Spinal cord (tissue), 10 donors: ENCODE results near the gene TTC28. TPM values are rescaled to one million over a fixed set of nuclear protein-coding genes. Genes with fewer than 3 reads are reported as not detected.
"Not testable (repeated sequence)": the region's sequence is repeated elsewhere in the genome, so short reads cannot be mapped to it uniquely, and the experiment has no call there.

Experiments
- DNase-seq, 6 donors: peaks; one replicate each; pipeline versions ENCODE4 v3.0.0 to v3.0.0-alpha.2; 2013 to 2015; ENCODE audit warnings: low spot score in 6 of 6, low read depth in 4 of 6
- H3K27ac ChIP-seq: one replicate; pipeline ENCODE4 v1.5.1; 2013; ENCODE audit warnings: low read depth, low read length, control low read depth
- H3K27me3 ChIP-seq: one replicate; pipeline ENCODE4 v1.6.1; 2013; ENCODE audit warnings: low read length; ENCODE audit not compliant: control insufficient read depth, insufficient read depth
- H3K36me3 ChIP-seq: one replicate; pipeline ENCODE4 v1.6.1; 2013; ENCODE audit warnings: low read length; ENCODE audit not compliant: control insufficient read depth, insufficient read depth
- H3K4me1 ChIP-seq: one replicate; pipeline ENCODE4 v1.6.1; 2013; ENCODE audit warnings: low read length; ENCODE audit not compliant: control insufficient read depth, insufficient read depth
- H3K4me3 ChIP-seq: one replicate; pipeline ENCODE4 v1.5.1; 2013; ENCODE audit warnings: low read depth, low read length, control low read depth
- H3K9me3 ChIP-seq: one replicate; pipeline ENCODE4 v1.6.1; 2013; ENCODE audit warnings: low read length; ENCODE audit not compliant: control insufficient read depth, insufficient read depth
- WGBS: methylation state at CpG from one replicate; pipeline ENCODE4 v1.1.5; 2013; ENCODE audit warnings: missing lambda C conversion rate; ENCODE audit not compliant: insufficient coverage; 5-methylcytosine and 5-hydroxymethylcytosine counted together
- polyA plus RNA-seq, 2 donors: library from polyadenylated mRNA; unstranded; fragments of 120-200 nt; gene quantifications; one replicate each; pipeline ENCODE4 v1.2.1, GENCODE V29; 2013; ENCODE audit not compliant: insufficient read length in 2 of 2
- total RNA-seq, 2 donors: library from RNA; depleted of rRNA in 1 of 2; stranded (reverse); fragments of 120-200 nt in 1 of 2; fragments of >200 nt in 1 of 2; gene quantifications; one replicate each; pipeline versions ENCODE4 v1.2.3 to v1.2.4, GENCODE V29; 2013 to 2014
- donor health status: healthy.

Gene TTC28
- total and polyA plus RNA-seq, 4 donors: 19.4 to 44.0 (median 30.4) TPM

GRCh38 chr22:28171115-28171514 is 508.5 kb downstream of the TTC28 start:
- Histone ChIP-seq H3K27ac (no peak overlapping the region), H3K36me3 (no peaks in the 10 kb centered on the region), H3K27me3 (no peaks in the 10 kb centered on the region), H3K4me3 (no peak overlapping the region), H3K4me1 (peaks cover 5% of the 10 kb centered on the region), H3K9me3 (no peaks in the 10 kb centered on the region)
- WGBS: no CpG with 5 or more reads among the region's 2 CpGs
- DNase-seq: peak in 2 of 6 donors; percentile 54 to 60

GRCh38 chr22:28169314-28169713 is 510.3 kb downstream of the TTC28 start:
- not testable (repeated sequence) for H3K4me1 ChIP-seq, H3K4me3 ChIP-seq, DNase-seq, H3K27me3 ChIP-seq, H3K27ac ChIP-seq, H3K9me3 ChIP-seq, H3K36me3 ChIP-seq
- WGBS: no CpG with 5 or more reads among the region's 2 CpGs

- no peaks in the 10 kb centered on the region for H3K27me3 ChIP-seq
- no peaks in the 10 kb centered on the region for H3K36me3 ChIP-seq
- no peaks in the 10 kb centered on the region for H3K9me3 ChIP-seq
- H3K4me1 ChIP-seq: no peaks in the 10 kb centered on the region
- no peak overlapping the region for H3K4me3 ChIP-seq
- H3K27ac ChIP-seq: no peak overlapping the region
- no peak for DNase-seq
Measured at GRCh38 chr22:28155808-28156207, 523.8 kb downstream of the TTC28 start.

- no peak for DNase-seq
- Histone ChIP-seq H3K4me3 (no peak overlapping the region), H3K36me3 (no peaks in the 10 kb centered on the region), H3K9me3 (no peaks in the 10 kb centered on the region), H3K4me1 (peaks cover 5% of the 10 kb centered on the region), H3K27ac (no peak overlapping the region), H3K27me3 (no peaks in the 10 kb centered on the region)
- no CpG with 5 or more reads among the region's 2 CpGs for WGBS
Measured at GRCh38 chr22:28154861-28155260, 524.8 kb downstream of the TTC28 start.

- Histone ChIP-seq H3K4me1 (peaks cover 5% of the 10 kb centered on the region), H3K27me3 (no peaks in the 10 kb centered on the region), H3K36me3 (no peaks in the 10 kb centered on the region), H3K4me3 (no peak overlapping the region), H3K27ac (no peak overlapping the region), H3K9me3 (no peaks in the 10 kb centered on the region)
- WGBS: 29% methylated on average over 1 of the region's 4 CpGs
- DNase-seq: peak in 3 of 6 donors; percentile 37 to 92 (median 80)
Measured at GRCh38 chr22:28151151-28151816, 528.4 kb downstream of the TTC28 start.

GRCh38 chr22:28148816-28149465 is 530.7 kb downstream of the TTC28 start:
- WGBS: no CpG with 5 or more reads among the region's 6 CpGs
- H3K9me3 ChIP-seq: no peaks in the 10 kb centered on the region
- no peak for DNase-seq

GRCh38 chr22:28147401-28147800 is 532.2 kb downstream of the TTC28 start:
- H3K27ac ChIP-seq: no peak overlapping the region
- H3K36me3 ChIP-seq: no peaks in the 10 kb centered on the region
- no CpG with 5 or more reads among the region's 2 CpGs for WGBS
- DNase-seq: no peak
- H3K4me1 ChIP-seq: peaks cover 5% of the 10 kb centered on the region
- H3K27me3 ChIP-seq: no peaks in the 10 kb centered on the region
- no peak overlapping the region for H3K4me3 ChIP-seq
- H3K9me3 ChIP-seq: no peaks in the 10 kb centered on the region

More at GRCh38 chr22:28148816-28149465, 530.7 kb downstream of the TTC28 start:
- Histone ChIP-seq H3K27me3 (no peaks in the 10 kb centered on the region), H3K4me3 (no peak overlapping the region), H3K4me1 (peaks cover 5% of the 10 kb centered on the region), H3K27ac (no peak overlapping the region), H3K36me3 (no peaks in the 10 kb centered on the region)

GRCh38 chr22:28146401-28147314 is 533.0 kb downstream of the TTC28 start:
- DNase-seq: peak in 2 of 6 donors; percentile 83 to 86

GRCh38 chr22:28143961-28144745 is 535.5 kb downstream of the TTC28 start:
- Histone ChIP-seq H3K27me3 (no peaks in the 10 kb centered on the region), H3K27ac (no peak overlapping the region)

More at GRCh38 chr22:28146401-28147314, 533.0 kb downstream of the TTC28 start:
- Histone ChIP-seq H3K9me3 (no peaks in the 10 kb centered on the region), H3K27ac (peak overlapping the region; percentile 47), H3K4me1 (peaks cover 5% of the 10 kb centered on the region), H3K27me3 (no peaks in the 10 kb centered on the region), H3K36me3 (no peaks in the 10 kb centered on the region), H3K4me3 (no peak overlapping the region)
- 74% methylated on average over 4 of the region's 5 CpGs for WGBS

More at GRCh38 chr22:28143961-28144745, 535.5 kb downstream of the TTC28 start:
- no peak overlapping the region for H3K4me3 ChIP-seq
- H3K36me3 ChIP-seq: no peaks in the 10 kb centered on the region
- DNase-seq: no peak
- H3K4me1 ChIP-seq: no peaks in the 10 kb centered on the region
- 90% methylated on average over 2 of the region's 3 CpGs for WGBS
- no peaks in the 10 kb centered on the region for H3K9me3 ChIP-seq
